Measurements from ENCODE around the gene ADTRP. TPM values are rescaled to one million over a fixed set of nuclear protein-coding genes. Genes with fewer than 3 reads are reported as not detected.

The ADTRP gene
- total RNA-seq, 4 donors from 2014 or later, result 119 to 199 (median 181) TPM

DNA sequence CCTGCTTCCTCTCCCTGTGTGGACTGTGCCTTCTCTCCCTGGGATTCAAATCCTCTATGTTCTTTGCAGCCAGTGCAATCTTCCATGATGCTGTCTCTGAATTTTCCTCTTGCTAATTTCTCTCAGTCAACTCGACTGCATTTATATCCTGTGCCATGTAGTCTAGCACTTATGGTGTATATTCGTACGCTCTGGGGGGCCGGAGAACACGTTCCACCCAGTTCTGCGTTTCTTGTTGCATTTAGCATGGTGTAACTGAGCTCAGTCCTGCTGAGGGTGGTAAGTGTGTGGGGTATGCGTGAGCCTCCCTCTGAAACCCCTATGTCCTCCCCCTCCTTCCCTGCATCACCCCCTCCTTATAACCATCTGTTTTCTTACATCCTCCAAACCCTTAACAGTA, 42.0 kb downstream of the ADTRP start:
- in situ Hi-C loops (cut with MboI; ENCODE audit: low pct_ligation_motif_present in 1 of 4, low pct_unique_long_range_greater_than_20kb in 1 of 4, low sequenced_read_pairs in 3 of 4) (no loop called here), intact Hi-C loops (cut with DNase I; ENCODE audit: low total_unique reads) (no loop called here)
- TF ChIP-seq POLR2A (IDR thresholded peaks at IDR 0.05) (no peak), POLR2AphosphoS5 (IDR thresholded peaks at IDR 0.05) (no peak), EP300 (IDR thresholded peaks at IDR 0.05; ENCODE audit: low read depth) (no peak)
- TF ChIP-seq, protein P1, sequence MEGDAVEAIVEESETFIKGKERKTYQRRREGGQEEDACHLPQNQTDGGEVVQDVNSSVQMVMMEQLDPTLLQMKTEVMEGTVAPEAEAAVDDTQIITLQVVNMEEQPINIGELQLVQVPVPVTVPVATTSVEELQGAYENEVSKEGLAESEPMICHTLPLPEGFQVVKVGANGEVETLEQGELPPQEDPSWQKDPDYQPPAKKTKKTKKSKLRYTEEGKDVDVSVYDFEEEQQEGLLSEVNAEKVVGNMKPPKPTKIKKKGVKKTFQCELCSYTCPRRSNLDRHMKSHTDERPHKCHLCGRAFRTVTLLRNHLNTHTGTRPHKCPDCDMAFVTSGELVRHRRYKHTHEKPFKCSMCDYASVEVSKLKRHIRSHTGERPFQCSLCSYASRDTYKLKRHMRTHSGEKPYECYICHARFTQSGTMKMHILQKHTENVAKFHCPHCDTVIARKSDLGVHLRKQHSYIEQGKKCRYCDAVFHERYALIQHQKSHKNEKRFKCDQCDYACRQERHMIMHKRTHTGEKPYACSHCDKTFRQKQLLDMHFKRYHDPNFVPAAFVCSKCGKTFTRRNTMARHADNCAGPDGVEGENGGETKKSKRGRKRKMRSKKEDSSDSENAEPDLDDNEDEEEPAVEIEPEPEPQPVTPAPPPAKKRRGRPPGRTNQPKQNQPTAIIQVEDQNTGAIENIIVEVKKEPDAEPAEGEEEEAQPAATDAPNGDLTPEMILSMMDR (IDR thresholded peaks at IDR 0.05), result no peak
- no peaks in the 10 kb centered on the region for H3K27me3 ChIP-seq
- no peaks in the 10 kb centered on the region for H3K9me3 ChIP-seq
- H3K27ac ChIP-seq, result no peak overlapping the region
- H3K4me3 ChIP-seq, result no peak overlapping the region
- 89 to 90% methylated on average over 7 of the region's 7 CpGs for WGBS, 2 donors (ENCODE audit: low coverage in 1 of 2)
- H3K36me3 ChIP-seq, result no peaks in the 10 kb centered on the region
- DNase-seq, result no peak
- H3K4me1 ChIP-seq, result peaks cover 0 to 7% (median 3%) of the 10 kb centered on the region in 4 donors

- Histone ChIP-seq H3K36me3 (no peaks in the 10 kb centered on the region), H3K4me3 (no peak overlapping the region), H3K9me3 (no peaks in the 10 kb centered on the region), H3K27ac (no peak overlapping the region), H3K4me1 (peaks cover 0 to 11% (median 8%) of the 10 kb centered on the region in 4 donors), H3K27me3 (no peaks in the 10 kb centered on the region)
- intact Hi-C loops (cut with DNase I; ENCODE audit: low total_unique reads) (no loop called here), in situ Hi-C loops (cut with MboI; ENCODE audit: low pct_ligation_motif_present in 1 of 4, low pct_unique_long_range_greater_than_20kb in 1 of 4, low sequenced_read_pairs in 3 of 4) (no loop called here)
- TF ChIP-seq POLR2A (IDR thresholded peaks at IDR 0.05), result no peak
- TF ChIP-seq POLR2AphosphoS5 (IDR thresholded peaks at IDR 0.05), result no peak
- TF ChIP-seq, protein P1 (IDR thresholded peaks at IDR 0.05), result no peak
- TF ChIP-seq EP300 (IDR thresholded peaks at IDR 0.05; ENCODE audit: low read depth), result no peak
- DNase-seq, result no peak
- WGBS, 2 donors (ENCODE audit: low coverage in 1 of 2), result 44 to 67% methylated on average over 3 to 6 of the region's 6 CpGs
These were observed 43.6 kb downstream of the ADTRP start for GRCh38 chr6:11734861-11735613.

- H3K27ac ChIP-seq, result peak overlapping the region; percentile 15 to 38 (median 32)
These were observed 46.5 kb downstream of the ADTRP start for GRCh38 chr6:11732036-11732631.

DNA sequence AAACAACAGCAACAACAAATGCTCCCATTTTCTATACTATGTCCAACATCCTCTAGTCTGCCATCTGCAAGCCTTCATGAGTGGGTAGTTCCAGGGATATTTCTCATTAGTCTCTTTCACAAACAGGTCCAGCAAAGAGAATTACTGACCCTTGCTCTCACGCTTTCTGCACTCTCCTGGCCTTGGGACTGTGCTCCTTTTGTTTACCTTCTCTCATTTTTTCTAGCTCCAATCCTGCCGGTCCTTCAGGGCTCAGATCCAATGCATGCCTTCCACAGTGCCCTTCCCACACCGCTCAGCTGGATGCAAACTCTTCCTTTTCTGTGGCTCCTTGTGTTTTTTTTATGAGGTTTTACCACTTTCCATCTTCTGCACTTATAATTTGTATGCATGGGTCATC, 47.2 kb downstream of the ADTRP start:
- peak overlapping the region; percentile 15 to 38 (median 32) for H3K27ac ChIP-seq
- no peak overlapping the region for H3K4me3 ChIP-seq
- DNase-seq, result no peak
- peaks cover 0 to 16% (median 8%) of the 10 kb centered on the region in 4 donors for H3K4me1 ChIP-seq
- no peaks in the 10 kb centered on the region for H3K36me3 ChIP-seq
- intact Hi-C loops (cut with DNase I; ENCODE audit: low total_unique reads) (no loop called here), in situ Hi-C loops (cut with MboI; ENCODE audit: low pct_ligation_motif_present in 1 of 4, low pct_unique_long_range_greater_than_20kb in 1 of 4, low sequenced_read_pairs in 3 of 4) (no loop called here)
- no peaks in the 10 kb centered on the region for H3K27me3 ChIP-seq
- 32 to 42% methylated on average over 2 to 3 of the region's 3 CpGs for WGBS, 2 donors (ENCODE audit: low coverage in 1 of 2)
- H3K9me3 ChIP-seq, result no peaks in the 10 kb centered on the region
- no peak for TF ChIP-seq POLR2AphosphoS5 (IDR thresholded peaks at IDR 0.05)

More at GRCh38 chr6:11732036-11732631, 46.5 kb downstream of the ADTRP start:
- Histone ChIP-seq H3K36me3 (no peaks in the 10 kb centered on the region), H3K4me1 (peaks cover 0 to 16% (median 8%) of the 10 kb centered on the region in 4 donors), H3K9me3 (no peaks in the 10 kb centered on the region), H3K27me3 (no peaks in the 10 kb centered on the region), H3K4me3 (no peak overlapping the region)
- 64 to 66% methylated on average over 10 to 12 of the region's 12 CpGs for WGBS, 2 donors (ENCODE audit: low coverage in 1 of 2)
- TF ChIP-seq EP300 (IDR thresholded peaks at IDR 0.05; ENCODE audit: low read depth), result peak; percentile 30
- TF ChIP-seq POLR2A (IDR thresholded peaks at IDR 0.05), result no peak
- intact Hi-C loops (cut with DNase I; ENCODE audit: low total_unique reads) (no loop called here), in situ Hi-C loops (cut with MboI; ENCODE audit: low pct_ligation_motif_present in 1 of 4, low pct_unique_long_range_greater_than_20kb in 1 of 4, low sequenced_read_pairs in 3 of 4) (no loop called here)
- DNase-seq, result peak; percentile 44

DNA sequence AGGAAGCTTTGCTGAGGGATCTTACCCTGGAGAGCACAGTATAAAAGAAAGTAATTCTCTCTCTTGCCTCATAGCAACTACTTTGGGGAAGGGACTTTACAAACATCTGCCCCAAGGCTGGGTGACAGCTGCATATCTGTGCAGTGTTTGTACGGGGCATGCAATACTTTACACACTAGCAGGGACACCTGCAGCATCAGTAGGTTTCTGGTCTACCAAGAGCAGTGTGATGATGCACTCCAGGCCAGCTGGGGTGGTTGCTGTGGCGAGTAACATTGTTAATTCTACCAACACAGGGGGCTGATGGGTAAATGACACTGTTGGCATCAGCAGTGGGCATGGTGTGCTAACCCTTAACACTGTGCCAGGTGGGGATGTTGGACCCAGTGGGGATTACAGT, 48.0 kb downstream of the ADTRP start:
- Histone ChIP-seq H3K27ac (no peak overlapping the region), H3K4me3 (no peak overlapping the region), H3K27me3 (no peaks in the 10 kb centered on the region), H3K4me1 (peaks cover 0 to 16% (median 8%) of the 10 kb centered on the region in 4 donors), H3K36me3 (no peaks in the 10 kb centered on the region), H3K9me3 (no peaks in the 10 kb centered on the region)
- DNase-seq, result peak; percentile 16
- in situ Hi-C loops (cut with MboI; ENCODE audit: low pct_ligation_motif_present in 1 of 4, low pct_unique_long_range_greater_than_20kb in 1 of 4, low sequenced_read_pairs in 3 of 4), result no loop called here
- TF ChIP-seq, protein P1 (IDR thresholded peaks at IDR 0.05), result no peak
- TF ChIP-seq POLR2A (IDR thresholded peaks at IDR 0.05), result no peak
- no peak for TF ChIP-seq POLR2AphosphoS5 (IDR thresholded peaks at IDR 0.05)
- no peak for TF ChIP-seq EP300 (IDR thresholded peaks at IDR 0.05; ENCODE audit: low read depth)
- intact Hi-C loops (cut with DNase I; ENCODE audit: low total_unique reads), result no loop called here
- 72 to 80% methylated on average over 1 to 2 of the region's 2 CpGs for WGBS, 2 donors (ENCODE audit: low coverage in 1 of 2)
